Stromal cell of bone marrow (primary cell): ENCODE results near the gene TTLL11.
A peak's percentile ranks its signal among the peaks of the same experiment; 100 is the strongest.
"Not testable (repeated sequence)": the region's sequence is repeated elsewhere in the genome, so short reads cannot be mapped to it uniquely, and the experiment has no call there.

Experiments
- DNase-seq: peaks from one replicate; pipeline ENCODE4 v3.0.0-alpha.2; 2012; ENCODE audit warnings: low read depth

Gene TTLL11

GRCh38 chr9:122125509-122126330 lies 32.6 kb upstream of the TTLL11 start:
- no peak for DNase-seq

- DNase-seq: peak; percentile 41
Observed at GRCh38 chr9:122125158-122125508, 32.0 kb upstream of the TTLL11 start.

GRCh38 chr9:122124528-122124927 lies 31.4 kb upstream of the TTLL11 start:
- no peak for DNase-seq

GRCh38 chr9:122124048-122124447 lies 30.9 kb upstream of the TTLL11 start:
- DNase-seq: no peak

GRCh38 chr9:122122903-122123632 lies 30.0 kb upstream of the TTLL11 start:
- DNase-seq: peak; percentile 42

GRCh38 chr9:122122468-122122867 lies 29.4 kb upstream of the TTLL11 start:
- no peak for DNase-seq

- no peak for DNase-seq
Observed at GRCh38 chr9:122121931-122122330, 28.8 kb upstream of the TTLL11 start.

- no peak for DNase-seq
Observed at GRCh38 chr9:122121391-122121790, 28.3 kb upstream of the TTLL11 start.

GRCh38 chr9:122120316-122121071 lies 27.4 kb upstream of the TTLL11 start:
- no peak for DNase-seq

- no peak for DNase-seq
Observed at GRCh38 chr9:122119721-122120120, 26.6 kb upstream of the TTLL11 start.

- DNase-seq: peak; percentile 24
Observed at GRCh38 chr9:122119166-122119521, 26.0 kb upstream of the TTLL11 start.

GRCh38 chr9:122118343-122119165 lies 25.4 kb upstream of the TTLL11 start:
- DNase-seq: no peak

GRCh38 chr9:122117241-122117640 lies 24.1 kb upstream of the TTLL11 start:
- not testable (repeated sequence) for DNase-seq

GRCh38 chr9:122116448-122117173 lies 23.5 kb upstream of the TTLL11 start:
- DNase-seq: no peak

GRCh38 chr9:122116040-122116439 lies 22.9 kb upstream of the TTLL11 start:
- DNase-seq: no peak

- DNase-seq: no peak
Observed at GRCh38 chr9:122115176-122116035, 22.3 kb upstream of the TTLL11 start.

GRCh38 chr9:122113574-122113973 lies 20.5 kb upstream of the TTLL11 start:
- no peak for DNase-seq

GRCh38 chr9:122112238-122112637 lies 19.1 kb upstream of the TTLL11 start:
- DNase-seq: no peak

GRCh38 chr9:122111413-122112085 lies 18.4 kb upstream of the TTLL11 start:
- no peak for DNase-seq
